H9 (cell line): ENCODE data around the gene NET1. TPM values are rescaled to one million over a fixed set of nuclear protein-coding genes. Genes with fewer than 3 reads are reported as not detected.

Experiments used
- DNase-seq: peaks from one replicate; pipeline ENCODE4 v3.0.0-alpha.2; 2017
- H2AFZ ChIP-seq: one replicate; pipeline ENCODE4 v1.6.1; 2013; ENCODE audit warnings: mild to moderate bottlenecking, low read length, control low read depth, moderate library complexity
- H2AK5ac ChIP-seq: 2 replicates; pipeline ENCODE4 v1.6.1; 2013; ENCODE audit warnings: low read length, control low read depth, mixed read lengths; ENCODE audit not compliant: insufficient read length
- H2BK120ac ChIP-seq: one replicate; pipeline ENCODE4 v1.6.1; 2013; ENCODE audit warnings: low read depth, mild to moderate bottlenecking, low read length, control low read depth, inconsistent platforms; ENCODE audit not compliant: poor library complexity, severe bottlenecking
- H2BK12ac ChIP-seq: 2 replicates; pipeline ENCODE4 v1.6.1; 2013; ENCODE audit warnings: low read length, control low read depth, mixed read lengths, low read depth; ENCODE audit not compliant: insufficient read length
- H2BK15ac ChIP-seq: 2 replicates; pipeline ENCODE4 v1.6.1; 2013; ENCODE audit warnings: low read depth, low read length, control low read depth
- H2BK20ac ChIP-seq: one replicate; pipeline ENCODE4 v1.6.1; 2013; ENCODE audit warnings: low read depth, mild to moderate bottlenecking, low read length, control low read depth, inconsistent platforms; ENCODE audit not compliant: poor library complexity, severe bottlenecking
- H2BK5ac ChIP-seq: 2 replicates; pipeline ENCODE4 v1.6.1; 2013; ENCODE audit warnings: low read length, control low read depth, mixed read lengths; ENCODE audit not compliant: insufficient read length
- H3K14ac ChIP-seq: 2 replicates; pipeline ENCODE4 v1.6.1; 2013; ENCODE audit warnings: low read length, control low read depth; ENCODE audit not compliant: insufficient read depth
- H3K18ac ChIP-seq: 2 replicates; pipeline ENCODE4 v1.6.1; 2013; ENCODE audit warnings: low read depth, mild to moderate bottlenecking, mixed read lengths, low read length, control low read depth; ENCODE audit not compliant: insufficient read length
- H3K23ac ChIP-seq: 2 replicates; pipeline ENCODE4 v1.6.1; 2013; ENCODE audit warnings: low read length, control low read depth, mixed read lengths, low read depth; ENCODE audit not compliant: insufficient read length
- H3K23me2 ChIP-seq: 2 replicates; pipeline ENCODE4 v1.6.1; 2013; ENCODE audit warnings: low read depth, mild to moderate bottlenecking, mixed read lengths, low read length, control low read depth; ENCODE audit not compliant: insufficient read length, poor library complexity, severe bottlenecking
- H3K27ac ChIP-seq: 2 replicates; pipeline ENCODE4 v1.5.1; 2013; ENCODE audit warnings: low read length, control low read depth, mixed read lengths, low read depth; ENCODE audit not compliant: insufficient read length
- H3K27me3 ChIP-seq: 2 replicates; pipeline ENCODE4 v1.6.1; 2013; ENCODE audit warnings: low read length, control low read depth, inconsistent platforms; ENCODE audit not compliant: insufficient read depth
- H3K4ac ChIP-seq: 2 replicates; pipeline ENCODE4 v1.6.1; 2013; ENCODE audit warnings: low read depth, mild to moderate bottlenecking, control low read depth, inconsistent platforms, low read length, moderate library complexity
- H3K4me1 ChIP-seq: 2 replicates; pipeline ENCODE4 v1.6.1; 2013; ENCODE audit warnings: low read length, control low read depth, inconsistent platforms; ENCODE audit not compliant: insufficient read depth
- H3K4me2 ChIP-seq: 2 replicates; pipeline ENCODE4 v1.6.1; 2013; ENCODE audit warnings: low read length, control low read depth, mixed read lengths; ENCODE audit not compliant: insufficient read length, insufficient read depth
- H3K56ac ChIP-seq: 2 replicates; pipeline ENCODE4 v1.6.1; 2013; ENCODE audit warnings: low read depth, mild to moderate bottlenecking, mixed read lengths, low read length, control low read depth; ENCODE audit not compliant: insufficient read length
- H3K79me1 ChIP-seq: 2 replicates; pipeline ENCODE4 v1.6.1; 2013; ENCODE audit warnings: low read depth, mild to moderate bottlenecking, moderate library complexity, low read length, control low read depth, inconsistent platforms; ENCODE audit not compliant: insufficient read depth, poor library complexity, severe bottlenecking
- H3K79me2 ChIP-seq: 2 replicates; pipeline ENCODE4 v1.6.1; 2013; ENCODE audit warnings: low read length, control low read depth, inconsistent platforms; ENCODE audit not compliant: insufficient read depth
- H3K9ac ChIP-seq: 2 replicates; pipeline ENCODE4 v1.6.1; 2013; ENCODE audit warnings: low read length, control low read depth, mixed read lengths; ENCODE audit not compliant: insufficient read length; ENCODE audit errors: extremely low read depth
- H3K9me3 ChIP-seq: one replicate; pipeline ENCODE4 v1.6.1; 2013; ENCODE audit warnings: low read depth, low read length, inconsistent platforms; ENCODE audit not compliant: control insufficient read depth
- H3T11ph ChIP-seq: one replicate; pipeline ENCODE4 v1.6.1; 2013; ENCODE audit warnings: mild to moderate bottlenecking, low read length, control low read depth, inconsistent platforms
- H4K20me1 ChIP-seq: one replicate; pipeline ENCODE4 v1.6.1; 2013; ENCODE audit not compliant: control insufficient read depth, insufficient read length, insufficient read depth
- H4K5ac ChIP-seq: 2 replicates; pipeline ENCODE4 v1.6.1; 2013; ENCODE audit warnings: low read depth, mild to moderate bottlenecking, mixed read lengths, low read length, control low read depth; ENCODE audit not compliant: insufficient read length
- H4K8ac ChIP-seq: replicated peaks from 2 replicates; pipeline ENCODE4 v1.6.1; 2013; ENCODE audit warnings: low read length, control low read depth, mixed read lengths, low read depth; ENCODE audit not compliant: insufficient read length
- H4K91ac ChIP-seq: 2 replicates; pipeline ENCODE4 v1.6.1; 2013; ENCODE audit warnings: low read depth, mild to moderate bottlenecking, moderate library complexity, mixed read lengths, low read length, control low read depth; ENCODE audit not compliant: insufficient read length
- H3K27ac Mint-ChIP-seq, 3 experiments: 2 replicates in 2 of 3; 3 replicates in 1 of 3; pipeline ENCODE4 v1.8.0; 2020 to 2021; ENCODE audit warnings: mixed read lengths in 3 of 3, mild to moderate bottlenecking in 1 of 3, moderate library complexity in 1 of 3
- H3K27me3 Mint-ChIP-seq: 2 replicates; pipeline ENCODE4 v1.8.0; 2021; ENCODE audit warnings: low read depth, mild to moderate bottlenecking, moderate library complexity, mixed read lengths
- H3K36me3 Mint-ChIP-seq, 3 experiments: 2 replicates in 2 of 3; 3 replicates in 1 of 3; pipeline ENCODE4 v1.8.0; 2020 to 2021; ENCODE audit warnings: low read depth in 3 of 3, mixed read lengths in 3 of 3; ENCODE audit not compliant: insufficient read depth in 1 of 3
- H3K4me1 Mint-ChIP-seq, 2 experiments: 2 replicates each; pipeline ENCODE4 v1.8.0; 2020; ENCODE audit warnings: mixed read lengths in 2 of 2
- H3K4me3 Mint-ChIP-seq, 2 experiments: 2 replicates in 1 of 2; 3 replicates in 1 of 2; pipeline ENCODE4 v1.8.0; 2020 to 2021; ENCODE audit warnings: mild to moderate bottlenecking in 2 of 2, mixed read lengths in 2 of 2, moderate library complexity in 1 of 2
- H3K9me3 Mint-ChIP-seq, 2 experiments: 2 replicates in 1 of 2; 3 replicates in 1 of 2; pipeline ENCODE4 v1.8.0; 2020; ENCODE audit warnings: mild to moderate bottlenecking in 2 of 2, mixed read lengths in 2 of 2, moderate library complexity in 1 of 2
- CTCF ChIP-seq: fragments of 200-600 bp; sonication (generic); conservative IDR thresholded peaks from 3 replicates; pipeline ENCODE4 v1.8.0; 2021; ENCODE audit warnings: antibody characterized with exemption, mild to moderate bottlenecking
- WGBS: extraction: QIAGEN DNeasy Blood & Tissue Kit; methylation state at CpG from one replicate; pipeline ENCODE4 v1.1.7; 2013; ENCODE audit warnings: missing lambda C conversion rate, low lambda C conversion rate, mixed read lengths; ENCODE audit not compliant: insufficient read length; ENCODE audit errors: extremely low coverage; 5-methylcytosine and 5-hydroxymethylcytosine counted together
- total RNA-seq: library from RNA; stranded (reverse); gene quantifications from 2 replicates; pipeline ENCODE4 v1.2.1, GENCODE V29; 2021

The NET1 gene
- total RNA-seq, 1 experiment from 2014 or later, result 50.6 TPM

GRCh38 chr10:5447611-5448071 is 35.3 kb downstream of the NET1 start:
- H3K4me2 ChIP-seq, result peak overlapping the region; percentile 44
- no peaks in the 10 kb centered on the region; the same call in 1 of the 2 replicates for H3K4me1 ChIP-seq
- H3K36me3 Mint-ChIP-seq, result peaks cover 12 to 13% (median 12%) of the 10 kb centered on the region in 3 experiments
- no peaks in the 10 kb centered on the region for H3K79me1 ChIP-seq
- H4K5ac ChIP-seq, result no peak overlapping the region
- no peaks in the 10 kb centered on the region for H3K9me3 ChIP-seq
- no peak overlapping the region for H2BK15ac ChIP-seq
- no CpG with 5 or more reads among the region's 5 CpGs for WGBS
- no peaks in the 10 kb centered on the region for H4K20me1 ChIP-seq
- H3K14ac ChIP-seq, result no peak overlapping the region
- no peak overlapping the region; a peak in 1 of 7 replicates for H3K27ac Mint-ChIP-seq
- H3K56ac ChIP-seq, result no peak overlapping the region
- H3K4ac ChIP-seq, result no peak overlapping the region
- no peak overlapping the region for H3K18ac ChIP-seq
- no peak overlapping the region for H4K91ac ChIP-seq
- no peak overlapping the region for H4K8ac ChIP-seq
- H3K27me3 Mint-ChIP-seq, result no peaks in the 10 kb centered on the region
- no peak for TF ChIP-seq CTCF
- H2AK5ac ChIP-seq, result no peak overlapping the region
- H2BK20ac ChIP-seq, result no peak overlapping the region
- H3K4me1 Mint-ChIP-seq, result peaks cover 28 to 29% of the 10 kb centered on the region in 2 experiments
- peak overlapping the region; percentile 85 for H3K9ac ChIP-seq
- H3T11ph ChIP-seq, result no peak overlapping the region
- H3K79me2 ChIP-seq, result peaks cover 14% of the 10 kb centered on the region; the same call in 1 of the 2 replicates
- peak overlapping the region; percentile 63 to 90 for H3K4me3 Mint-ChIP-seq
- H2BK5ac ChIP-seq, result no peak overlapping the region
- no peak overlapping the region for H2AFZ ChIP-seq
- H3K27me3 ChIP-seq, result no peaks in the 10 kb centered on the region
- no peak overlapping the region for H2BK12ac ChIP-seq
- H3K23me2 ChIP-seq, result no peaks in the 10 kb centered on the region
- no peak overlapping the region for H2BK120ac ChIP-seq
- no peaks in the 10 kb centered on the region for H3K9me3 Mint-ChIP-seq
- no peak for DNase-seq
- no peak overlapping the region for H3K23ac ChIP-seq
- no peak overlapping the region for H3K27ac ChIP-seq
